ENCODE results near the gene ANKRD22. TPM values are rescaled to one million over a fixed set of nuclear protein-coding genes. Genes with fewer than 3 reads are reported as not detected.

The ANKRD22 gene
- total and polyA plus RNA-seq, 2 donors: 3.4 to 5.0 TPM

DNA sequence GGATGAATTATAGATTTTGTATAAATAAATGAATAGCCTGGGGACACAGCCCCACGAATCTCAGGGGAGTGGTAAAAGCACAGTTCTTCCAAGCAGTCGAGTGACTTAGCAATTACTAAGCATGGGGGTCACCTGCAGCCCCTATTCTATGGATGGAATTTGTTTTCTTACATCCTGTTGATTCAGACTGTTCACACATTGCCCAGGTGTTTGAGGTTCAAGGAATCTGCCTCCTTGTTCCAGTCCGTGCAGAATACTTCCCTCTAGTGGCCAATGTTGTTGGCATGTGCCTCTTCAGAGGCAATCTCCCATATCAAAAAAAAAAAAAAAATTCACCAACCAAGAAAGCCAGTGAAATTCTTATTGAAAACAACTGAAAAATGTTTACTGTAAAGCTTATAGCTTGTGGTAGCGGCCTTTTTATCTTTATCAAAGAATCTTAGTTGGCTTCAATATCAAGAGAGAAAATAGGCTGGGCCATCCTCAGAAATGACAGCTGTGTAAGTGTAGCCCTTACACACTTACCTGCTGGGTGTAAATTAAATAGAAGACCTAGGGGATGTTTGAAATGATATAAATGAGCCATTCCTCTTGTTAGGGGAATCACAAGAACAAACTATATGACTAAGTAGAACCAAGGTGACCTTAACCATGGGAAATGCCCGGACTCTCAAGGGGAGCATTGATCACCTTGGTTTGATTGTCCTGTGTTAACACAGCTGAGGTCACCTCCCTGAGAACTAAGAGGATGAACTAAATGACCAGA lies 41.3 kb downstream of the ANKRD22 start:
- no peak for DNase-seq (ENCODE audit: extremely low spot score)
- WGBS: 38% methylated on average over 5 of the region's 5 CpGs
- H3K27ac ChIP-seq (ENCODE audit: low read depth): no peak overlapping the region

DNA sequence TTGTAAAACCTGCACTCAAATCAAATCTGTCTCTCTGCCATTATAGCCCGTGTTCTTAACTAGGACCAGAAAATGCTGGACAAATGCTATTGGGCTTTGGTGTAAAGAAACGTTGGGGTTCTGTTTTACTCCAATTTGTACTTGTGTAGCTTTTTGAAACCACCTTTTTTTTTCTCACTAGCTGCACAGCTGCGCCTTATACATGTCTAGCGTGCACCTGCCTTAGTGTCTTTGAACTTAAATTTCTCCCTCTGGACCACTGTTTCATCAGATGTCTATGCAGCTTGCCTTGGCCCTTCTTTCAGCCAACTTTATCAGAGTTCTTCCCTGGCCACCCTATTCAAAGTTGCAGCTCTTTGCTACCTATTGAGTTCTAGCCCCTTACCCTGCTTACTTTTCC lies 42.0 kb downstream of the ANKRD22 start:
- no peak for DNase-seq (ENCODE audit: extremely low spot score)
- WGBS: 82% methylated on average over 4 of the region's 4 CpGs
- H3K36me3 ChIP-seq (ENCODE audit: insufficient read depth): no peaks in the 10 kb centered on the region

More for the DNA sequence above, 41.3 kb downstream of the ANKRD22 start:
- H3K4me3 ChIP-seq (ENCODE audit: low read depth, low read length): no peak overlapping the region
- no peaks in the 10 kb centered on the region for H3K4me1 ChIP-seq (ENCODE audit: insufficient read depth)
- no peaks in the 10 kb centered on the region for H3K36me3 ChIP-seq (ENCODE audit: insufficient read depth)

GRCh38 chr10:88805924-88806323 lies 45.7 kb downstream of the ANKRD22 start:
- DNase-seq (ENCODE audit: extremely low spot score): no peak
- Histone ChIP-seq H3K4me1 (ENCODE audit: insufficient read depth) (no peaks in the 10 kb centered on the region), H3K4me3 (ENCODE audit: low read depth, low read length) (no peak overlapping the region), H3K36me3 (ENCODE audit: insufficient read depth) (no peaks in the 10 kb centered on the region), H3K27ac (ENCODE audit: low read depth) (no peak overlapping the region)
- 85% methylated on average over 3 of the region's 3 CpGs for WGBS

More for the DNA sequence above, 42.0 kb downstream of the ANKRD22 start:
- Histone ChIP-seq H3K4me3 (ENCODE audit: low read depth, low read length) (no peak overlapping the region), H3K4me1 (ENCODE audit: insufficient read depth) (no peaks in the 10 kb centered on the region), H3K27ac (ENCODE audit: low read depth) (no peak overlapping the region)

GRCh38 chr10:88805361-88805760 lies 46.3 kb downstream of the ANKRD22 start:
- Histone ChIP-seq H3K36me3 (ENCODE audit: insufficient read depth) (no peaks in the 10 kb centered on the region), H3K4me3 (ENCODE audit: low read depth, low read length) (no peak overlapping the region), H3K4me1 (ENCODE audit: insufficient read depth) (no peaks in the 10 kb centered on the region), H3K27ac (ENCODE audit: low read depth) (no peak overlapping the region)
- DNase-seq (ENCODE audit: extremely low spot score): no peak
- WGBS: 36% methylated on average over 2 of the region's 2 CpGs

- Histone ChIP-seq H3K36me3 (ENCODE audit: insufficient read depth) (no peaks in the 10 kb centered on the region), H3K4me1 (ENCODE audit: insufficient read depth) (no peaks in the 10 kb centered on the region), H3K27ac (ENCODE audit: low read depth) (no peak overlapping the region), H3K4me3 (ENCODE audit: low read depth, low read length) (no peak overlapping the region)
- no peak for DNase-seq (ENCODE audit: extremely low spot score)
- WGBS: 46% methylated on average over 6 of the region's 6 CpGs
Measured at GRCh38 chr10:88804083-88804812, 47.4 kb downstream of the ANKRD22 start.

GRCh38 chr10:88803641-88804040 lies 48.0 kb downstream of the ANKRD22 start:
- Histone ChIP-seq H3K27ac (ENCODE audit: low read depth) (no peak overlapping the region), H3K4me3 (ENCODE audit: low read depth, low read length) (no peak overlapping the region), H3K36me3 (ENCODE audit: insufficient read depth) (no peaks in the 10 kb centered on the region), H3K4me1 (ENCODE audit: insufficient read depth) (no peaks in the 10 kb centered on the region)
- WGBS: 84% methylated on average over 2 of the region's 2 CpGs
- DNase-seq (ENCODE audit: extremely low spot score): no peak

GRCh38 chr10:88802523-88803285 lies 48.9 kb downstream of the ANKRD22 start, which contains the start of gene LIPM:
Gene LIPM, plus strand, starts transcription at chr10:88802730. Its CDS starts 167 bp downstream, at chr10:88802897.
- 67% methylated on average over 2 of the region's 2 CpGs for WGBS

GRCh38 chr10:88800152-88801125 lies 51.2 kb downstream of the ANKRD22 start:
- WGBS: 83% methylated on average over 2 of the region's 2 CpGs
- DNase-seq (ENCODE audit: extremely low spot score): no peak
- no peaks in the 10 kb centered on the region for H3K36me3 ChIP-seq (ENCODE audit: insufficient read depth)

More at GRCh38 chr10:88802523-88803285, 48.9 kb downstream of the ANKRD22 start, which contains the start of gene LIPM:
- Histone ChIP-seq H3K27ac (ENCODE audit: low read depth) (no peak within 1 kb of the TSS), H3K4me3 (ENCODE audit: low read depth, low read length) (no peak within 1 kb of the TSS), H3K36me3 (ENCODE audit: insufficient read depth) (no peaks in the 10 kb centered on the region), H3K4me1 (ENCODE audit: insufficient read depth) (no peaks in the 10 kb centered on the region)
- no peak for DNase-seq (ENCODE audit: extremely low spot score)

DNA sequence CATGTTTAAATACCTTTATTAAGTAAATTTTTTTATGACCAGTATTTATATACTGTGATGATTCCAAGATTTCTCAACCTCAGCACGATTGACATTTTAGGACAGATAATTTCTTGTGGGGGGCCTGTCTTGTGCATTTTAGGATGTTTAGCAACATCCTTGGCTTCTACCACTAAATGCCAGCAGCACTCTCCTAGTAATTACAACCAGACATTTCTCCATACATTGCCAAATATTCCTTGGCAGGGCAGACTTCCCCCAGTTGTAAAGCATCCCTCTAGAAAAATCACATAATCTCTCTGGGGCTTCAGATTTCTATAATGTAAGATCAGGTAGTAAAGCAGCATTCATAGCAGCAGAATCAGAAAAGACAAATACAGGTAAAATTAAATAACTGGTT lies 56.9 kb downstream of the ANKRD22 start:
- 61% methylated on average over 1 of the region's 1 CpG for WGBS
- DNase-seq (ENCODE audit: extremely low spot score): no peak
- H3K36me3 ChIP-seq (ENCODE audit: insufficient read depth): no peaks in the 10 kb centered on the region

More at GRCh38 chr10:88800152-88801125, 51.2 kb downstream of the ANKRD22 start:
- no peaks in the 10 kb centered on the region for H3K4me1 ChIP-seq (ENCODE audit: insufficient read depth)
- H3K27ac ChIP-seq (ENCODE audit: low read depth): no peak overlapping the region
- H3K4me3 ChIP-seq (ENCODE audit: low read depth, low read length): no peak overlapping the region

GRCh38 chr10:88793712-88794299 lies 57.8 kb downstream of the ANKRD22 start:
- Histone ChIP-seq H3K36me3 (ENCODE audit: insufficient read depth) (no peaks in the 10 kb centered on the region), H3K4me1 (ENCODE audit: insufficient read depth) (no peaks in the 10 kb centered on the region), H3K4me3 (ENCODE audit: low read depth, low read length) (no peak overlapping the region), H3K27ac (ENCODE audit: low read depth) (no peak overlapping the region)
- WGBS: 46% methylated on average over 2 of the region's 2 CpGs
- no peak for DNase-seq (ENCODE audit: extremely low spot score)

More for the DNA sequence above, 56.9 kb downstream of the ANKRD22 start:
- H3K27ac ChIP-seq (ENCODE audit: low read depth): no peak overlapping the region
- H3K4me1 ChIP-seq (ENCODE audit: insufficient read depth): no peaks in the 10 kb centered on the region
- H3K4me3 ChIP-seq (ENCODE audit: low read depth, low read length): no peak overlapping the region

- Histone ChIP-seq H3K36me3 (ENCODE audit: insufficient read depth) (no peaks in the 10 kb centered on the region), H3K4me1 (ENCODE audit: insufficient read depth) (no peaks in the 10 kb centered on the region), H3K27ac (ENCODE audit: low read depth) (no peak overlapping the region), H3K4me3 (ENCODE audit: low read depth, low read length) (no peak overlapping the region)
- 82% methylated on average over 4 of the region's 4 CpGs for WGBS
- no peak for DNase-seq (ENCODE audit: extremely low spot score)
Measured at GRCh38 chr10:88792661-88793060, 59.0 kb downstream of the ANKRD22 start.

DNA sequence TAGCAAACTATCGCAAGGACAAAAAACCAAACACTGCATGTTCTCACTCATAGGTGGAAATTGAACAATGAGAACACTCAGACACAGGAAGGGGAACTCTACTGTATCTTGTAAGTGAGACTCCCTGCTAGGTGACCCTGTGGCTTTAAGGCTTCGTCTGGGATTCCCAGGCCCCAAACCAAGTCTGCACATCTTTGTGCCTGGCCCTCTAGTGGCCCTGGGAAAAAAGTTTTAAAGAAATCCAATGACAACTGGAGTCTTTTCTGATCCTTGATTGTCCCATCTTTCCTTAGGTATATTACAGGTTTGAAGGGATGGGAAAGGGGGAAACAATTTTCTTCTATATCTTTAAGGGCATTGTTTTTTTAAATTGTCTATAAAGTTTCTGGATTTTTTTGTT lies 59.7 kb downstream of the ANKRD22 start:
- no peak overlapping the region for H3K27ac ChIP-seq (ENCODE audit: low read depth)
- WGBS: 59% methylated on average over 2 of the region's 2 CpGs

More for the DNA sequence above, 59.7 kb downstream of the ANKRD22 start:
- no peaks in the 10 kb centered on the region for H3K4me1 ChIP-seq (ENCODE audit: insufficient read depth)
- H3K4me3 ChIP-seq (ENCODE audit: low read depth, low read length): no peak overlapping the region
- no peak for DNase-seq (ENCODE audit: extremely low spot score)
- no peaks in the 10 kb centered on the region for H3K36me3 ChIP-seq (ENCODE audit: insufficient read depth)
